Upper lobe of left lung (tissue), 4 donors: ENCODE measurements around the gene RMND1.

Experiments
- CTCF ChIP-seq, 6 experiments: fragments of 450-650 bp in 4 of 6; fragments of 200-600 bp in 2 of 6; sonication (generic) in 2 of 6; IDR thresholded peaks; one replicate each; pipeline ENCODE4 v1.5.1; 2016 to 2019; ENCODE audit warnings: antibody characterized with exemption in 6 of 6
- EP300 ChIP-seq, 4 donors: sonication (generic); formaldehyde crosslinking; IDR thresholded peaks; one replicate each; pipeline ENCODE4 v1.5.1; 2017; ENCODE audit warnings: antibody characterized with exemption in 4 of 4, control low read depth in 2 of 4

DNA sequence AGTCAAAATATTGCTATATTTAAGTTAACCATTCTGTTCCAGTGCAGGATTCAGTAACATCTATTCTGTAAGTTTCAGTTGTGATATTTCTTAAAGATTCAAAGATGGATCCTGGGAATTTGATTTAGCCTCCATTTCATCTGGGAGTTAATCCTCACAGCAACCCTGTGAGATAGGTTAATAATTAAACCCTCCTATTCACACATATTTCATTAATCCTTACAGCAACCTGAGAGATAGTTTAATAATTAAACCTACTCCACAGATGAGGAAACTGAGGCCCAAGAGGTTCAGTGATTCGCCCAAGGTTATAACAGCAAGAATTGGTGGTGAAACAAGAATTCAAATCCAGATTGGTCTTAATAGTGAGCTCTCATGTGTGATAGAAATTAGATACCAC, 49.7 kb downstream of the RMND1 start:
- TF ChIP-seq CTCF (IDR thresholded peaks at IDR 0.05) (no peak), EP300 (IDR thresholded peaks at IDR 0.05) (no peak)
